Measurements from ENCODE around the gene CLCN7. TPM values are rescaled to one million over a fixed set of nuclear protein-coding genes. Genes with fewer than 3 reads are reported as not detected.

Gene CLCN7
- 8.9 and 29.2 TPM in 2 replicates for total RNA-seq (2014; rRNA removed; shearing (Covaris generic); ENCODE audit: low replicate concordance)

- H3K36me3 ChIP-seq (ENCODE audit: insufficient read depth, low read length), result no peaks in the 10 kb centered on the region
- H2AFZ ChIP-seq (ENCODE audit: low read length), result peak within 1 kb of the TSS; percentile 71
- peak within 1 kb of the TSS; percentile 84 for H3K9ac ChIP-seq (ENCODE audit: low read length)
- peaks cover 7% of the 10 kb centered on the region for H3K79me2 ChIP-seq (ENCODE audit: low read length)
- peak; percentile 83 for DNase-seq
- H3K27ac ChIP-seq (ENCODE audit: low read length), result no peak within 1 kb of the TSS
- no peaks in the 10 kb centered on the region for H3K9me2 ChIP-seq (replicated peaks; ENCODE audit: insufficient read depth, low read length)
- H3K4me2 ChIP-seq (ENCODE audit: low read depth, low read length, poor library complexity, severe bottlenecking), result peak within 1 kb of the TSS; percentile 75
- H4K20me1 ChIP-seq (ENCODE audit: insufficient read depth, low read depth, low read length), result no peaks in the 10 kb centered on the region
- H3K4me1 ChIP-seq (ENCODE audit: low read length), result peaks cover 12% of the 10 kb centered on the region
- no peaks in the 10 kb centered on the region for H3K27me3 ChIP-seq (ENCODE audit: low read length)
- no peaks in the 10 kb centered on the region for H3K9me3 ChIP-seq (ENCODE audit: low read length)
- H3K4me3 ChIP-seq (ENCODE audit: low read length), result peak within 1 kb of the TSS; percentile 70
These were observed at the start of gene CLCN7 for GRCh38 chr16:1474796-1475551. Gene CLCN7, minus strand, starts transcription at chr16:1475028. Its CDS starts 54 bp downstream, at chr16:1474974.

- Histone ChIP-seq H4K20me1 (ENCODE audit: insufficient read depth, low read depth, low read length) (no peaks in the 10 kb centered on the region), H3K27me3 (ENCODE audit: low read length) (no peaks in the 10 kb centered on the region), H3K9ac (ENCODE audit: low read length) (no peak overlapping the region), H3K4me1 (ENCODE audit: low read length) (no peaks in the 10 kb centered on the region), H3K9me3 (ENCODE audit: low read length) (no peaks in the 10 kb centered on the region), H3K9me2 (replicated peaks; ENCODE audit: insufficient read depth, low read length) (no peaks in the 10 kb centered on the region), H3K79me2 (ENCODE audit: low read length) (no peaks in the 10 kb centered on the region), H3K4me2 (ENCODE audit: low read depth, low read length, poor library complexity, severe bottlenecking) (no peak overlapping the region), H3K27ac (ENCODE audit: low read length) (no peak overlapping the region), H3K36me3 (ENCODE audit: insufficient read depth, low read length) (no peaks in the 10 kb centered on the region), H3K4me3 (ENCODE audit: low read length) (no peak overlapping the region), H2AFZ (ENCODE audit: low read length) (no peak overlapping the region)
- DNase-seq, result no peak
These were observed 49.5 kb upstream of the CLCN7 start for GRCh38 chr16:1524366-1524765.

- no peak for DNase-seq
- Histone ChIP-seq H3K4me1 (ENCODE audit: low read length) (no peaks in the 10 kb centered on the region), H3K4me3 (ENCODE audit: low read length) (no peak overlapping the region), H3K79me2 (ENCODE audit: low read length) (no peaks in the 10 kb centered on the region), H2AFZ (ENCODE audit: low read length) (no peak overlapping the region), H3K4me2 (ENCODE audit: low read depth, low read length, poor library complexity, severe bottlenecking) (no peak overlapping the region), H3K9me2 (replicated peaks; ENCODE audit: insufficient read depth, low read length) (no peaks in the 10 kb centered on the region), H3K27ac (ENCODE audit: low read length) (no peak overlapping the region), H4K20me1 (ENCODE audit: insufficient read depth, low read depth, low read length) (no peaks in the 10 kb centered on the region), H3K9me3 (ENCODE audit: low read length) (no peaks in the 10 kb centered on the region), H3K27me3 (ENCODE audit: low read length) (no peaks in the 10 kb centered on the region), H3K36me3 (ENCODE audit: insufficient read depth, low read length) (no peaks in the 10 kb centered on the region), H3K9ac (ENCODE audit: low read length) (no peak overlapping the region)
These were observed 48.9 kb upstream of the CLCN7 start for GRCh38 chr16:1523581-1524245.

- Histone ChIP-seq H3K27me3 (ENCODE audit: low read length) (no peaks in the 10 kb centered on the region), H2AFZ (ENCODE audit: low read length) (no peak overlapping the region), H4K20me1 (ENCODE audit: insufficient read depth, low read depth, low read length) (no peaks in the 10 kb centered on the region), H3K27ac (ENCODE audit: low read length) (no peak overlapping the region), H3K4me1 (ENCODE audit: low read length) (no peaks in the 10 kb centered on the region), H3K9me3 (ENCODE audit: low read length) (no peaks in the 10 kb centered on the region), H3K79me2 (ENCODE audit: low read length) (no peaks in the 10 kb centered on the region), H3K9me2 (replicated peaks; ENCODE audit: insufficient read depth, low read length) (no peaks in the 10 kb centered on the region), H3K9ac (ENCODE audit: low read length) (no peak overlapping the region), H3K4me2 (ENCODE audit: low read depth, low read length, poor library complexity, severe bottlenecking) (no peak overlapping the region), H3K36me3 (ENCODE audit: insufficient read depth, low read length) (no peaks in the 10 kb centered on the region), H3K4me3 (ENCODE audit: low read length) (no peak overlapping the region)
- DNase-seq, result no peak
These were observed 45.6 kb upstream of the CLCN7 start for GRCh38 chr16:1520461-1520860.

- no peak overlapping the region for H2AFZ ChIP-seq (ENCODE audit: low read length)
- H3K9ac ChIP-seq (ENCODE audit: low read length), result no peak overlapping the region
- H3K27me3 ChIP-seq (ENCODE audit: low read length), result no peaks in the 10 kb centered on the region
- H3K36me3 ChIP-seq (ENCODE audit: insufficient read depth, low read length), result no peaks in the 10 kb centered on the region
- H3K4me3 ChIP-seq (ENCODE audit: low read length), result no peak overlapping the region
- no peak for DNase-seq
- H3K9me3 ChIP-seq (ENCODE audit: low read length), result no peaks in the 10 kb centered on the region
- no peaks in the 10 kb centered on the region for H3K79me2 ChIP-seq (ENCODE audit: low read length)
- H3K27ac ChIP-seq (ENCODE audit: low read length), result no peak overlapping the region
- no peak overlapping the region for H3K4me2 ChIP-seq (ENCODE audit: low read depth, low read length, poor library complexity, severe bottlenecking)
- H4K20me1 ChIP-seq (ENCODE audit: insufficient read depth, low read depth, low read length), result no peaks in the 10 kb centered on the region
- H3K9me2 ChIP-seq (replicated peaks; ENCODE audit: insufficient read depth, low read length), result no peaks in the 10 kb centered on the region
- no peaks in the 10 kb centered on the region for H3K4me1 ChIP-seq (ENCODE audit: low read length)
These were observed 45.0 kb upstream of the CLCN7 start for GRCh38 chr16:1519831-1520230.

- Histone ChIP-seq H3K9me2 (replicated peaks; ENCODE audit: insufficient read depth, low read length) (no peaks in the 10 kb centered on the region), H3K4me2 (ENCODE audit: low read depth, low read length, poor library complexity, severe bottlenecking) (no peak overlapping the region), H3K79me2 (ENCODE audit: low read length) (no peaks in the 10 kb centered on the region), H3K9me3 (ENCODE audit: low read length) (no peaks in the 10 kb centered on the region), H4K20me1 (ENCODE audit: insufficient read depth, low read depth, low read length) (no peaks in the 10 kb centered on the region), H3K27me3 (ENCODE audit: low read length) (no peaks in the 10 kb centered on the region), H3K27ac (ENCODE audit: low read length) (no peak overlapping the region), H3K4me3 (ENCODE audit: low read length) (no peak overlapping the region), H3K9ac (ENCODE audit: low read length) (no peak overlapping the region), H3K4me1 (ENCODE audit: low read length) (no peaks in the 10 kb centered on the region), H3K36me3 (ENCODE audit: insufficient read depth, low read length) (no peaks in the 10 kb centered on the region), H2AFZ (ENCODE audit: low read length) (no peak overlapping the region)
- no peak for DNase-seq
These were observed 43.9 kb upstream of the CLCN7 start for GRCh38 chr16:1518626-1519135.

- no peak overlapping the region for H3K27ac ChIP-seq (ENCODE audit: low read length)
- H3K9me3 ChIP-seq (ENCODE audit: low read length), result no peaks in the 10 kb centered on the region
- no peaks in the 10 kb centered on the region for H3K4me1 ChIP-seq (ENCODE audit: low read length)
- no peak overlapping the region for H3K4me2 ChIP-seq (ENCODE audit: low read depth, low read length, poor library complexity, severe bottlenecking)
- no peak overlapping the region for H2AFZ ChIP-seq (ENCODE audit: low read length)
- H3K27me3 ChIP-seq (ENCODE audit: low read length), result no peaks in the 10 kb centered on the region
- DNase-seq, result no peak
- H4K20me1 ChIP-seq (ENCODE audit: insufficient read depth, low read depth, low read length), result no peaks in the 10 kb centered on the region
- no peaks in the 10 kb centered on the region for H3K9me2 ChIP-seq (replicated peaks; ENCODE audit: insufficient read depth, low read length)
- H3K4me3 ChIP-seq (ENCODE audit: low read length), result no peak overlapping the region
- H3K36me3 ChIP-seq (ENCODE audit: insufficient read depth, low read length), result no peaks in the 10 kb centered on the region
- H3K9ac ChIP-seq (ENCODE audit: low read length), result no peak overlapping the region
- no peaks in the 10 kb centered on the region for H3K79me2 ChIP-seq (ENCODE audit: low read length)
These were observed 39.7 kb upstream of the CLCN7 start for GRCh38 chr16:1514507-1514906.

GRCh38 chr16:1512774-1513173, 37.9 kb upstream of the CLCN7 start:
- H3K27me3 ChIP-seq (ENCODE audit: low read length), result no peaks in the 10 kb centered on the region
- no peaks in the 10 kb centered on the region for H3K9me3 ChIP-seq (ENCODE audit: low read length)
- no peak for DNase-seq

More at GRCh38 chr16:1512774-1513173, 37.9 kb upstream of the CLCN7 start:
- H3K4me2 ChIP-seq (ENCODE audit: low read depth, low read length, poor library complexity, severe bottlenecking), result no peak overlapping the region
- no peaks in the 10 kb centered on the region for H3K79me2 ChIP-seq (ENCODE audit: low read length)
- H3K9ac ChIP-seq (ENCODE audit: low read length), result no peak overlapping the region
- H3K9me2 ChIP-seq (replicated peaks; ENCODE audit: insufficient read depth, low read length), result no peaks in the 10 kb centered on the region
- no peaks in the 10 kb centered on the region for H3K36me3 ChIP-seq (ENCODE audit: insufficient read depth, low read length)
- H3K4me1 ChIP-seq (ENCODE audit: low read length), result no peaks in the 10 kb centered on the region
- H3K4me3 ChIP-seq (ENCODE audit: low read length), result no peak overlapping the region
- H4K20me1 ChIP-seq (ENCODE audit: insufficient read depth, low read depth, low read length), result no peaks in the 10 kb centered on the region
- no peak overlapping the region for H3K27ac ChIP-seq (ENCODE audit: low read length)
- H2AFZ ChIP-seq (ENCODE audit: low read length), result no peak overlapping the region

All from Karpas-422 (cell line).